OCI-LY7 (cell line): ENCODE data around the gene COPA. TPM values are rescaled to one million over a fixed set of nuclear protein-coding genes. Genes with fewer than 3 reads are reported as not detected.

Experiments used
- BruUV-seq: library from RNA; stranded (reverse); fragments of 400-500 nt; replicated peaks from 2 replicates; lab custom pipeline; 2021; lab: Mats Ljungman, UMichigan
- CTCF ChIA-PET: fragments of 300-600 bp; sonication (Branson Sonifier 250); formaldehyde crosslinking; loops from one replicate; lab custom pipeline; 2022; ENCODE audit warnings: antibody characterized with exemption; ENCODE audit not compliant: unreplicated experiment; lab: Charles Lee
- POLR2A ChIA-PET: fragments of 300-600 bp; sonication (Branson Sonifier 250); formaldehyde crosslinking; loops from one replicate; lab custom pipeline; 2022; ENCODE audit warnings: antibody characterized with exemption; lab: Charles Lee
- DNase-seq: peaks from one replicate; pipeline ENCODE4 v3.0.0-alpha.2; 2015; ENCODE audit warnings: low spot score
- H2AFZ ChIP-seq: fragments of 200-600 bp; sonication (generic), shearing (Covaris generic); 2 replicates; pipeline ENCODE4 v1.6.1; 2014; ENCODE audit warnings: mild to moderate bottlenecking, antibody characterized with exemption, low read length, moderate library complexity
- H3K27ac ChIP-seq: fragments of 200-600 bp; sonication (generic); 2 replicates; pipeline ENCODE4 v1.5.1; 2014; ENCODE audit warnings: mixed run types, low read depth, mild to moderate bottlenecking, moderate library complexity, low read length, inconsistent platforms; ENCODE audit not compliant: poor library complexity, severe bottlenecking
- H3K36me3 ChIP-seq: fragments of 200-600 bp; sonication (generic); 2 replicates; pipeline ENCODE4 v1.6.1; 2014; ENCODE audit warnings: mild to moderate bottlenecking, antibody characterized with exemption, low read length, moderate library complexity, mixed read lengths; ENCODE audit not compliant: insufficient read depth
- H3K4me1 ChIP-seq: fragments of 200-600 bp; sonication (generic); 2 replicates; pipeline ENCODE4 v1.5.1; 2014; ENCODE audit warnings: mild to moderate bottlenecking, low read length; ENCODE audit not compliant: insufficient read depth, poor library complexity, severe bottlenecking
- H3K4me2 ChIP-seq: fragments of 200-600 bp; sonication (generic); 2 replicates; pipeline ENCODE4 v1.6.1; 2014; ENCODE audit warnings: mild to moderate bottlenecking, low read length
- H3K4me3 ChIP-seq: fragments of 200-600 bp; sonication (generic); 2 replicates; pipeline ENCODE4 v1.5.1; 2014; ENCODE audit warnings: mild to moderate bottlenecking, low read depth, low read length; ENCODE audit not compliant: poor library complexity, severe bottlenecking
- H3K79me2 ChIP-seq: fragments of 200-600 bp; sonication (generic); 2 replicates; pipeline ENCODE4 v1.6.1; 2016; ENCODE audit warnings: low read depth, mild to moderate bottlenecking, low read length, moderate library complexity, mixed read lengths; ENCODE audit not compliant: insufficient read depth
- H3K9me2 ChIP-seq: fragments of 200-600 bp; sonication (generic); 2 replicates; pipeline ENCODE4 v1.6.1; 2016; ENCODE audit warnings: mild to moderate bottlenecking, low read length, mixed read lengths; ENCODE audit not compliant: insufficient read depth
- H3K9me3 ChIP-seq: fragments of 200-600 bp; sonication (generic); 2 replicates; pipeline ENCODE4 v1.6.1; 2014; ENCODE audit warnings: mild to moderate bottlenecking, mixed run types, low read length, mixed read lengths
- H4K20me1 ChIP-seq: fragments of 200-600 bp; sonication (generic); 2 replicates; pipeline ENCODE4 v1.6.1; 2014; ENCODE audit warnings: mild to moderate bottlenecking, antibody characterized with exemption, low read length, moderate library complexity, mixed read lengths; ENCODE audit not compliant: insufficient read depth
- EZH2phosphoT487 ChIP-seq: fragments of 200-600 bp; sonication (generic); IDR thresholded peaks from 2 replicates; pipeline ENCODE4 v1.6.1; 2018; ENCODE audit warnings: low read depth, borderline replicate concordance, mild to moderate bottlenecking, mixed run types, antibody characterized with exemption, low read length, moderate library complexity, mixed read lengths
- intact Hi-C: fragments of 100-400 bp; cut with micrococcal nuclease; formaldehyde crosslinking; loops from one replicate; pipeline ENCODE4 v1.10.0; 2022; ENCODE audit not compliant: unreplicated experiment
- total RNA-seq, 2 experiments: library from RNA; depleted of rRNA in 1 of 2; stranded (reverse); fragments of >200 nt in 1 of 2; shearing (Covaris generic) in 1 of 2; gene quantifications; 2 replicates each; pipeline ENCODE4 v1.2.3, GENCODE V29; 2014 to 2022
- TF ChIP-seq, protein P1 (sequence below): fragments of 200-600 bp; sonication (generic); conservative IDR thresholded peaks from 2 replicates; pipeline ENCODE4 v1.5.1; 2014; ENCODE audit warnings: mild to moderate bottlenecking, antibody characterized with exemption, low read length, moderate library complexity, mixed read lengths

COPA gene
- total RNA-seq, 2 experiments from 2014 or later, result 74.2 to 138 TPM

DNA sequence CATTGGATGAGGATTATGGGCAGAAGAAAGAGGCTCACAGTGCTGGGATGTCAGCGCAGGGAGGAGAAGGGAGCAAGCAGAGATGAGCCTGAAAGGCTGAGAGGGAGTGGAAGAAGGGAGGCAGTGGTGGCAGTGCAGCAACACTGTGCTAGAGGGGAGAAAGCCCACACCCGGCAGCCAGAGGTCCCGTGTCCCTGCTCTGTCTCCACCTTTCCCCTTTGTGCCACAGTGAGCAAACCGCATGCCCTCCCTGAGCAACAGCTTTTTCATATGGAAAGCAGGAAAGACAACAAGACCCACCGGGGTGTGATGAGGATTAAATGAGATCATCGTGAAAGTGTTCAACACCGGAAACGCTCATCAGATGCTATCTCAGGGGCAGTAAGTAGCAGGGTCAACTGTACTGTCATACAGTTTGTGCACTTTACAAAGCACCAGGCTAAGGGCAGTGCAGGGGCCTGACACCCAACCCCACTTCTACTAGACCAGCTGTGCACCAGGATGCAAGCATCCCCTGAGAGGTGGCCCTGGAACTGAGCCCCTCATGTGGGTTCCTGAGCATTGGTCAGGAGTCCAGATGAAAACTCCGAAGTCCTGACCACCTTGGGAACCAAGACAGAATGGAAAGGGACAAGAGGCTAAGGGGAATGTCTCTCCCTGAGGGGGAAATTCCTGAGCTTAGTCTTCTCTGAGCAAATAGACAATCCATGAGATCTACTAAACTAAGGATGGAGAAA lies 32.9 kb upstream of the COPA start:
- Histone ChIP-seq H3K4me1 (peaks cover 21% of the 10 kb centered on the region), H3K9me2 (no peaks in the 10 kb centered on the region), H3K4me3 (peak overlapping the region; percentile 7), H3K4me2 (peak overlapping the region; percentile 55), H3K79me2 (no peaks in the 10 kb centered on the region), H4K20me1 (no peaks in the 10 kb centered on the region), H2AFZ (peak overlapping the region; percentile 96), H3K36me3 (no peaks in the 10 kb centered on the region), H3K27ac (peak overlapping the region; percentile 44), H3K9me3 (no peaks in the 10 kb centered on the region)
- peak; percentile 62 for DNase-seq
- no TSS peak for BruUV-seq
- intact Hi-C loops, result loop anchor here (1.0 kb wide), 3 partner anchors 85 to 275 kb away; no protein-coding TSS in a partner anchor
- TF ChIP-seq, protein P1, sequence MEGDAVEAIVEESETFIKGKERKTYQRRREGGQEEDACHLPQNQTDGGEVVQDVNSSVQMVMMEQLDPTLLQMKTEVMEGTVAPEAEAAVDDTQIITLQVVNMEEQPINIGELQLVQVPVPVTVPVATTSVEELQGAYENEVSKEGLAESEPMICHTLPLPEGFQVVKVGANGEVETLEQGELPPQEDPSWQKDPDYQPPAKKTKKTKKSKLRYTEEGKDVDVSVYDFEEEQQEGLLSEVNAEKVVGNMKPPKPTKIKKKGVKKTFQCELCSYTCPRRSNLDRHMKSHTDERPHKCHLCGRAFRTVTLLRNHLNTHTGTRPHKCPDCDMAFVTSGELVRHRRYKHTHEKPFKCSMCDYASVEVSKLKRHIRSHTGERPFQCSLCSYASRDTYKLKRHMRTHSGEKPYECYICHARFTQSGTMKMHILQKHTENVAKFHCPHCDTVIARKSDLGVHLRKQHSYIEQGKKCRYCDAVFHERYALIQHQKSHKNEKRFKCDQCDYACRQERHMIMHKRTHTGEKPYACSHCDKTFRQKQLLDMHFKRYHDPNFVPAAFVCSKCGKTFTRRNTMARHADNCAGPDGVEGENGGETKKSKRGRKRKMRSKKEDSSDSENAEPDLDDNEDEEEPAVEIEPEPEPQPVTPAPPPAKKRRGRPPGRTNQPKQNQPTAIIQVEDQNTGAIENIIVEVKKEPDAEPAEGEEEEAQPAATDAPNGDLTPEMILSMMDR, result no peak
- no peak for TF ChIP-seq EZH2phosphoT487
- ChIA-PET POLR2A (interaction anchor here (0.5 to 1.5 kb wide), 11 partner anchors 10 to 332 kb away, joined by 3 to 9 read pairs (median 3); partner anchors contain the start of genes DCAF8 and NHLH1), CTCF (interaction anchor here (0.6 to 2.0 kb wide), 9 partner anchors 8 to 238 kb away, joined by 3 to 8 read pairs (median 5); no protein-coding TSS in a partner anchor)

DNA sequence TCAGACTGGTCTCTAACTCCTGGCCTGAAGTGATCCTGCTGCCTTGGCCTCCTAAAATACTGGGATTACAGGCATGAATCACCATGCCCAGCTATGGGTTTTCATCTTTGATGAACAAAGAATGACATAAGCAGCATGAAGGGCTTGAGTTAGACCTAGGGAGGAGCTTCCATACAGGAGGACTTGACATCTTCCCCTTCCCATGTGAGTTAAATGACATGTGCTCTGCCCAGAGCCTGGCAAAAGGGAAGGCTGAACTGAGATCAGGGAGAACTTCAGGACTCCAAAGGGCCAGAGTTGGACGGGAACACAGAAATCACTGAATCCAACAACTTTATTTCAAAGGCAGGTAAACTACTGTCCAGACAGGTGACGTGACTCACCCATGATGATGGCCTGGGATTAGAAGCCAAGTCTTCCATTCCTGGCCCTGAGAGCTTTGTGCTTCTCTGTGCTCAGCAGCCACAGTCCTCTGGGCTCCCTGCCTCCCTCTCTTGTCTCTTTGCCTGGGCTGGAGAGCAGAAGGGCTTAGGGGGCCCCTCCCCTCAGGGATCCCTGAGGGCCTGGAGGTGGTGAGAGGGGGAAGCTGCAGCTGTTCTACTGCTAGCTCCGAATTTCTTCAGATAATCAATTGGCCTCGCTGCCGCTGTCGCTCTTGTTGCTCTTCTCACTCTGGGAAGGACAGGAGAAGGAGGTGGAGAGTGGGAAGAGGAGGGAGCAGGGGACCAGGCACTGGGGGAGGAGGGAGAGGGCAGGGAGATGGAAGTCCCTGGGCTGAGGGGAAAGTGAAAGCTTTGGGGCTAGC lies 31.5 kb upstream of the COPA start:
- intact Hi-C loops, result no loop called here
- POLR2A ChIA-PET, result no interaction called here
- Histone ChIP-seq H3K9me3 (no peaks in the 10 kb centered on the region), H3K27ac (no peak overlapping the region), H3K36me3 (no peaks in the 10 kb centered on the region), H3K79me2 (no peaks in the 10 kb centered on the region), H3K4me2 (no peak overlapping the region), H3K9me2 (no peaks in the 10 kb centered on the region), H2AFZ (no peak overlapping the region), H4K20me1 (no peaks in the 10 kb centered on the region), H3K4me1 (peaks cover 21% of the 10 kb centered on the region), H3K4me3 (no peak overlapping the region)
- no peak for TF ChIP-seq EZH2phosphoT487
- TF ChIP-seq, protein P1, result no peak
- peak; percentile 16 for DNase-seq
- CTCF ChIA-PET, result interaction anchor here (0.6 kb wide), 1 partner anchor 9 kb away, joined by 4 read pairs; no protein-coding TSS in a partner anchor
- BruUV-seq, result no TSS peak
